ENCODE data around the gene TCP1.

DNA sequence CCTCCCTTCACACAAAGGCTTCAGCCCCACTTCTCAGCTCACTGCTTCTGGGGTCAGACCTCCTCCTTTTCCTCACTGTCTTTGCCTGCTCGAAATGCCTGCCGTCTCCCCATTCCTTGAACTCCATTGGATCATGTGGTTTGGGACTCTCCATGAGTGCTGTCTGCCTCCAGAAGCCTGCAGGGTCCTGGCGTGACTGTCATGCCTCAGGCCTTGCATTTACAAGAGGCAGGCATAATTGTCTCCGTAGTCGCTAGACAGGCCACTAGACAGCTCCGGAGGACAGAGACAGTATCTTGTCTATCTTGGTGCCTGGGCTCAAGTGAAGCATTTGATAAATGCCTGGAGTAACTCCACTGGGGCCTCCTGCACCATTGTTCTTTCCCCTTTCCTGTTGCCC, 26.0 kb upstream of the TCP1 start:
- no peak for TF ChIP-seq POLR2A (IDR thresholded peaks at IDR 0.05)
- TF ChIP-seq, protein P1, sequence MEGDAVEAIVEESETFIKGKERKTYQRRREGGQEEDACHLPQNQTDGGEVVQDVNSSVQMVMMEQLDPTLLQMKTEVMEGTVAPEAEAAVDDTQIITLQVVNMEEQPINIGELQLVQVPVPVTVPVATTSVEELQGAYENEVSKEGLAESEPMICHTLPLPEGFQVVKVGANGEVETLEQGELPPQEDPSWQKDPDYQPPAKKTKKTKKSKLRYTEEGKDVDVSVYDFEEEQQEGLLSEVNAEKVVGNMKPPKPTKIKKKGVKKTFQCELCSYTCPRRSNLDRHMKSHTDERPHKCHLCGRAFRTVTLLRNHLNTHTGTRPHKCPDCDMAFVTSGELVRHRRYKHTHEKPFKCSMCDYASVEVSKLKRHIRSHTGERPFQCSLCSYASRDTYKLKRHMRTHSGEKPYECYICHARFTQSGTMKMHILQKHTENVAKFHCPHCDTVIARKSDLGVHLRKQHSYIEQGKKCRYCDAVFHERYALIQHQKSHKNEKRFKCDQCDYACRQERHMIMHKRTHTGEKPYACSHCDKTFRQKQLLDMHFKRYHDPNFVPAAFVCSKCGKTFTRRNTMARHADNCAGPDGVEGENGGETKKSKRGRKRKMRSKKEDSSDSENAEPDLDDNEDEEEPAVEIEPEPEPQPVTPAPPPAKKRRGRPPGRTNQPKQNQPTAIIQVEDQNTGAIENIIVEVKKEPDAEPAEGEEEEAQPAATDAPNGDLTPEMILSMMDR (IDR thresholded peaks at IDR 0.05) = no peak
